ENCODE measurements around the gene SPEG.

SPEG gene

GRCh38 chr2:219483451-219484342 lies 49.1 kb downstream of the SPEG start:
- FAIRE-seq, result no peak

- FAIRE-seq, result no peak
Measured at GRCh38 chr2:219484343-219485200, 49.9 kb downstream of the SPEG start.

- FAIRE-seq, result no peak
Measured at GRCh38 chr2:219485201-219485580, 50.5 kb downstream of the SPEG start.

GRCh38 chr2:219486380-219486959 lies 51.8 kb downstream of the SPEG start:
- no peak for FAIRE-seq

- no peak for FAIRE-seq
Measured at GRCh38 chr2:219488149-219488843, 53.7 kb downstream of the SPEG start.

GRCh38 chr2:219488844-219489194 lies 54.2 kb downstream of the SPEG start:
- FAIRE-seq, result no peak

GRCh38 chr2:219489315-219489714 lies 54.7 kb downstream of the SPEG start:
- FAIRE-seq, result no peak

- no peak for FAIRE-seq
Measured at GRCh38 chr2:219490186-219490585, 55.5 kb downstream of the SPEG start.

- FAIRE-seq, result no peak
Measured at GRCh38 chr2:219490600-219491130, 56.0 kb downstream of the SPEG start.

- no peak for FAIRE-seq
Measured at GRCh38 chr2:219491278-219491963, 56.8 kb downstream of the SPEG start.

- FAIRE-seq, result no peak
Measured at GRCh38 chr2:219492575-219492974, 57.9 kb downstream of the SPEG start.

- no peak for FAIRE-seq
Measured at GRCh38 chr2:219493086-219493485, 58.4 kb downstream of the SPEG start.

GRCh38 chr2:219494952-219495530 lies 60.4 kb downstream of the SPEG start:
- FAIRE-seq, result no peak

GRCh38 chr2:219495531-219496122 lies 61.0 kb downstream of the SPEG start:
- FAIRE-seq, result peak; percentile 53

- no peak for FAIRE-seq
Measured at GRCh38 chr2:219496247-219496824, 61.7 kb downstream of the SPEG start.

GRCh38 chr2:219496825-219497494 lies 62.3 kb downstream of the SPEG start:
- no peak for FAIRE-seq

GRCh38 chr2:219497495-219498279 lies 63.0 kb downstream of the SPEG start:
- FAIRE-seq, result no peak

GRCh38 chr2:219498280-219499057 lies 63.8 kb downstream of the SPEG start, which contains the start of gene GMPPA:
TSS of gene GMPPA (plus strand) at chr2:219498891. CDS start at chr2:219499976, 1,085 bp downstream.
- FAIRE-seq, result peak; percentile 97

GRCh38 chr2:219499058-219499307 lies 64.3 kb downstream of the SPEG start:
- FAIRE-seq, result no peak
